BJ (cell line): Measurements from ENCODE around the gene HMHB1. TPM values are rescaled to one million over a fixed set of nuclear protein-coding genes. Genes with fewer than 3 reads are reported as not detected.

Source experiments
- CTCF ChIA-PET: fragments of 350-600 bp; formaldehyde crosslinking; extraction: SDS; loops from one replicate; lab custom pipeline; 2021; ENCODE audit warnings: antibody characterized with exemption, inconsistent platforms; lab: Yijun Ruan, JAX
- POLR2A ChIA-PET: fragments of 300-600 bp; sonication (Branson Sonifier 250); formaldehyde crosslinking; extraction: SDS; loops from one replicate; lab custom pipeline; 2021; ENCODE audit warnings: antibody characterized with exemption; lab: Charles Lee
- DNase-seq: peaks from one replicate; pipeline ENCODE4 v3.0.0-alpha.2; 2011; ENCODE audit warnings: low read depth
- H3K27me3 ChIP-seq: 2 replicates; pipeline ENCODE4 v1.6.0; 2011; ENCODE audit warnings: low read length; ENCODE audit not compliant: control insufficient read depth, insufficient read depth
- H3K36me3 ChIP-seq: 2 replicates; pipeline ENCODE4 v1.5.1; 2011; ENCODE audit warnings: low read length; ENCODE audit not compliant: control insufficient read depth, insufficient read depth
- H3K4me3 ChIP-seq: 2 replicates; pipeline ENCODE4 v1.5.1; 2011; ENCODE audit warnings: low read depth, mild to moderate bottlenecking, control low read depth, low read length
- polyA minus RNA-seq: library from RNA; depleted of rRNA, polyadenylated mRNA; stranded (reverse); fragments of >200 nt; gene quantifications from 2 replicates; pipeline ENCODE4 v1.2.3, GENCODE V29; 2011; rRNA and poly(A)+ RNA removed
- polyA plus RNA-seq: library from polyadenylated mRNA; depleted of rRNA; stranded (reverse); fragments of >200 nt; gene quantifications from 2 replicates; pipeline ENCODE4 v1.2.3, GENCODE V29; 2011; rRNA removed
- TF ChIP-seq, protein P1 (sequence below): IDR thresholded peaks from 2 replicates; pipeline ENCODE4 v1.5.1; 2011; ENCODE audit warnings: low read depth, mild to moderate bottlenecking, control low read depth, inconsistent platforms, low read length, moderate library complexity; ENCODE audit not compliant: insufficient read depth

The HMHB1 gene
- polyA plus RNA-seq (not detected in 2 replicates), polyA minus RNA-seq (not detected in 2 replicates)

DNA sequence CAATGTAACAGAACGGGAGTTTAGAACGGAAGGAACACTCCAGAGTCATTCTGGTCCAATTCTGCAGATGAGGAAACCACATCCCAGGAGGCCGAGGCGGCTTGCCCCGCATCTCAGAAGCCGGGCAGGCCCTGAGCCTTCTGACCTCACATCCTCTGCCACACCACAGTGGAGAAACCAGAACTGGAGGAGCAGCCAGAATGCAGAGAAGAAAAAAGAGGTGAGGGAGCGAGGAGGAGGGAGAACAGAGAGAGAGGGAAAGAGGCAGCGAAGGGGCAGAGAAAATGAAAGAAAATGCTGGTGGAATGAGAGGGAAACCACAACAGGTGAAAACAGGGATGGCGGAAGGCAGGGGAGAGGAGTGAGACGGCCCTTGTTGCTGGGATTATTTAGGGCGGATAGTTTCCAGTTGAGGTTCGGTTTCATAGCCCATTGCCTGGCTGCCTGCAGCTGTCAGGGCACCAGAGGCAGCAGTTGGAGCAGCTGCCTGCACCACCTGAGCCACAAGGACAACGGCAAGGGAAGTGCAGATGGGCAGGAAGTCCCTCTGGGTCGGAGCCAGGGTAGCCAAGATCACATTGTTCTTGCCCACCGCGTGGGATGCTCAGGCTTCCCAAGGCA lies at the start of gene HMHB1:
Gene HMHB1 (plus strand): TSS at position 77 of the 621 bp plus-strand sequence.
- ChIA-PET CTCF (interaction anchor here (0.8 to 1.2 kb wide), 2 partner anchors 8 to 408 kb away, joined by 3 read pairs; no protein-coding TSS in a partner anchor), POLR2A (no interaction called here)
- Histone ChIP-seq H3K4me3 (no peak within 1 kb of the TSS), H3K27me3 (no peaks in the 10 kb centered on the region), H3K36me3 (no peaks in the 10 kb centered on the region)
- TF ChIP-seq, protein P1, sequence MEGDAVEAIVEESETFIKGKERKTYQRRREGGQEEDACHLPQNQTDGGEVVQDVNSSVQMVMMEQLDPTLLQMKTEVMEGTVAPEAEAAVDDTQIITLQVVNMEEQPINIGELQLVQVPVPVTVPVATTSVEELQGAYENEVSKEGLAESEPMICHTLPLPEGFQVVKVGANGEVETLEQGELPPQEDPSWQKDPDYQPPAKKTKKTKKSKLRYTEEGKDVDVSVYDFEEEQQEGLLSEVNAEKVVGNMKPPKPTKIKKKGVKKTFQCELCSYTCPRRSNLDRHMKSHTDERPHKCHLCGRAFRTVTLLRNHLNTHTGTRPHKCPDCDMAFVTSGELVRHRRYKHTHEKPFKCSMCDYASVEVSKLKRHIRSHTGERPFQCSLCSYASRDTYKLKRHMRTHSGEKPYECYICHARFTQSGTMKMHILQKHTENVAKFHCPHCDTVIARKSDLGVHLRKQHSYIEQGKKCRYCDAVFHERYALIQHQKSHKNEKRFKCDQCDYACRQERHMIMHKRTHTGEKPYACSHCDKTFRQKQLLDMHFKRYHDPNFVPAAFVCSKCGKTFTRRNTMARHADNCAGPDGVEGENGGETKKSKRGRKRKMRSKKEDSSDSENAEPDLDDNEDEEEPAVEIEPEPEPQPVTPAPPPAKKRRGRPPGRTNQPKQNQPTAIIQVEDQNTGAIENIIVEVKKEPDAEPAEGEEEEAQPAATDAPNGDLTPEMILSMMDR = no peak
- no peak for DNase-seq

DNA sequence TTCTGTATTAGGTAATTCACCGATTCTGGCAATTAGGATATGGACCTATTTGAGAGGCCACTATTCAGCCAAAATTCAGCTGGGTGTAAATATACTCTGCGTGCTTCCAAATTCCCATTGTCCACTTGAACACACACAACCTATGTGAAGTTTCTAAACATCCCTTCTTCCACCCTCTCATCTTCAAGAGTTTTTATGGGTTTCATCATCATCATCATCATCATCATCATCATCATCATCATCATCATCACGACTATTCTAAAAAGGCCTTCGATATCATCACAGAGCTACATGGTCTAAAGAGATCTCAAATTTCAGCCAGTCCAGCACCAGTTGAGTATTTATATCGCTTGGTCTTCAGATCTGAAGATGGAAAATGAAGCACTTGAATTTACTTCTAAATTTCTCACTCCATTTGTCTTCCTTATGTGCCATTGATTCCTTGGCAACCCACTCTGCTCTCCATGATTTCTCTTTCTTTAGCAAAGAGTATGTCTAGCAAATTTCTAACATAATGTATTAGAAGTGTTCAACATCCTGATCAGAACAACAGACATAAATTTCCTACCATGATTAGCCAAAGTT lies 49.2 kb upstream of the HMHB1 start:
- Histone ChIP-seq H3K36me3 (no peaks in the 10 kb centered on the region), H3K27me3 (no peaks in the 10 kb centered on the region), H3K4me3 (no peak overlapping the region)
- TF ChIP-seq, protein P1 = no peak
- no peak for DNase-seq
- POLR2A ChIA-PET = no interaction called here
- CTCF ChIA-PET = no interaction called here

DNA sequence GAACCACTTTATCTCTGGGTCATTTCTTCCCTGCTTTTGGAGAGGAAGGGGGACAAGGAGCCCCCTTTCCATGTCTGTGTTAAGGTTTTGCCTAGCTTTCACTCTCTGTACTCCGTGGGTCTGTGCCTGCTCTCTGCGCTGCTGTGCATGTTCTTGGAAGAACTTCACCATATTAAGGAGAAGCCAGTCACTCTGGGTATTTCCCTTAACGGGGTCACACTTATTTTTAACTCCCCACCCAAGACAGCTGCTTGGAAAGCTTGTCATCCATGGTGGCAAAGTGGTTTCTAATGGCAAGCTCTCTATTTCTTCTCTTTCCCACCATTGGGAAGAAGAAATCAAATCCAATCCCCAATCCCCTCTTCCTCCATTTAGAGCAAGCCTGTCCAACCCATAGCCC lies 44.8 kb upstream of the HMHB1 start:
- H3K36me3 ChIP-seq = no peaks in the 10 kb centered on the region
- ChIA-PET CTCF (no interaction called here), POLR2A (no interaction called here)
- TF ChIP-seq, protein P1 = no peak
- no peak for DNase-seq
- no peaks in the 10 kb centered on the region for H3K27me3 ChIP-seq
- no peak overlapping the region for H3K4me3 ChIP-seq

DNA sequence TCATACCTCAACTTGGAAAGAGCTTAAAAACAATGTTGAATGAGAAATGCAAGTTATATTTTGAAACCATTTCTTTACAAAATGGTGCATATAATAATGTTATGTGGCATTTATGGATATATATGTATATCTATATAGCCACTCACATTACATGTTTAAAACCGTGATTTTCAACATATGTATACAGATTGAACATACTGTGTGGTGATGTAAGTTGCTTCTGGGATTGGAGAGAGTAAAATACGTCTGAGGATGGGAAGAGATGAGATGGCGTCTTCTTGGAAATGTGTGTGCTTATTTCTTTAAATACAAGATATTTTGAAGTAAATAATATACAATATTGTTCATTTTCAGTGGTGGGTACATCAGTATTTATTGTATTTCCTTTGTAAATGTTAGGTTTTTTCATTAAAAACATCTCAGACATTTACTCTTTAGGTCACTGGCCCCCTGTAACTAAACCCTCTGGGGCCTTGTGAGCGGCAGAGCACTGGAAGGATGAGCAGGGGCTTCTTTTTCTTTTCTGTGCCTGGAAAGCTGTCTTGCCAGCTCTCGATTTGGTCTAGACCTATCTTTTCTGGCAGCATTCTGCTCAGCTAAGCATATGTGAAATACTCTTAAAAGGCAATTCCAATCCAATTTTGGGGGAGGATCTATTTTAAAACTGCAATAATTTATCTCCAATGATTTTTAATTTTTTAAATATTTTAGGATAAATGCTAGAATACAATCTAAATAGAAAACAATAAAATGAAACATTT lies 42.8 kb upstream of the HMHB1 start:
- TF ChIP-seq, protein P1 = no peak
- DNase-seq = no peak
- Histone ChIP-seq H3K27me3 (no peaks in the 10 kb centered on the region), H3K4me3 (no peak overlapping the region), H3K36me3 (no peaks in the 10 kb centered on the region)
- ChIA-PET CTCF (interaction anchor here (1.6 kb wide), 1 partner anchor 32 kb away, joined by 3 read pairs; no protein-coding TSS in a partner anchor), POLR2A (no interaction called here)

DNA sequence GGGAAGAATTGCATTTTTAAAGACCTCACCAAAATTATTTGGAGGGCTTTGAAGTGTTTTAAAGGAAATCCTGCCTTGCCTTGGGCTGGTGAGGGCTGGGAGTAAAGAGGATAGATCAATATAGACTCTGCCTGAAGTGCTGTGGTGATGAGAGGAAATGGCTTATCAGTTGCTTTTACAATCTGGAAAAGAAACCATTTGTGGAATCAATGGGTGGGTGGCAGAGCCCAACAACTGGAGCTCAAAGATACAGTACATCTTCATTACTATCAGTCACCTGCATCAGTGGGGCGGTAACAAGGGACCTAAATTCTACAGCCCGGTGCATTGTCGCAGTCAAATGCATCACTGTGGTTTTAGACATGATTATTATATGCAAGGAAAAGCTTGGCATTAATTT lies 41.5 kb upstream of the HMHB1 start:
- no peaks in the 10 kb centered on the region for H3K27me3 ChIP-seq
- DNase-seq = no peak
- CTCF ChIA-PET = interaction anchor here (0.8 to 1.6 kb wide), 2 partner anchors 22 to 31 kb away, joined by 3 read pairs; no protein-coding TSS in a partner anchor
- no peak overlapping the region for H3K4me3 ChIP-seq
- H3K36me3 ChIP-seq = no peaks in the 10 kb centered on the region
- POLR2A ChIA-PET = no interaction called here
- TF ChIP-seq, protein P1 = no peak
